ENCODE results near the gene PMVK.
A peak's percentile ranks its signal among the peaks of the same experiment; 100 is the strongest.

PMVK gene

GRCh38 chr1:154931940-154932487 is 4.5 kb downstream of the PMVK start:
- Histone ChIP-seq H3K9me3 (ENCODE audit: control extremely low read depth in 1 of 5, control insufficient read depth in 4 of 5, insufficient read depth in 2 of 5, low read depth in 1 of 5, low read length in 4 of 5) (no peaks in the 10 kb centered on the region), H3K27me3 (replicated peaks in 2 of 5; ENCODE audit: control insufficient read depth in 4 of 5, insufficient read depth in 5 of 5, low read length in 4 of 5) (no peaks in the 10 kb centered on the region), H3K27ac (ENCODE audit: insufficient read depth in 1 of 2, low read depth in 1 of 2, low read length in 2 of 2, poor library complexity in 1 of 2, severe bottlenecking in 2 of 2) (no peak overlapping the region), H3K36me3 (ENCODE audit: control insufficient read depth in 4 of 4, insufficient read depth in 4 of 4, low read length in 3 of 4) (peaks cover 4 to 28% (median 17%) of the 10 kb centered on the region in 4 experiments), H3K4me3 (ENCODE audit: control insufficient read depth in 1 of 7, extremely low read depth in 1 of 7, insufficient read depth in 4 of 7, low read depth in 2 of 7, low read length in 6 of 7) (no peak overlapping the region), H3K4me1 (ENCODE audit: control extremely low read depth in 1 of 4, control insufficient read depth in 4 of 4, insufficient read depth in 4 of 4, low read length in 3 of 4) (peaks cover 2 to 30% (median 18%) of the 10 kb centered on the region in 4 experiments)
- CTCF ChIA-PET: interaction anchor here (1.0 to 1.4 kb wide), 2 partner anchors 11 to 12 kb away, joined by 3 to 4 read pairs; no protein-coding TSS in a partner anchor
- WGBS (ENCODE audit: insufficient coverage): 93% methylated on average over 4 of the region's 11 CpGs
- DNase-seq: no peak
- POLR2A ChIA-PET: no interaction called here

GRCh38 chr1:154926201-154926600 is 10.3 kb downstream of the PMVK start:
- ChIA-PET POLR2A (interaction anchor here (1.4 kb wide), 1 partner anchor 11 kb away, joined by 5 read pairs; the partner anchor contains the start of gene PMVK), CTCF (interaction anchor here (0.9 to 1.9 kb wide), 4 partner anchors 10 to 153 kb away, joined by 3 to 9 read pairs (median 3); partner anchors contain the start of gene PMVK)
- Histone ChIP-seq H3K4me3 (ENCODE audit: control insufficient read depth in 1 of 7, extremely low read depth in 1 of 7, insufficient read depth in 4 of 7, low read depth in 2 of 7, low read length in 6 of 7) (peak overlapping the region in 3 of 7 experiments; percentile 16 to 32 (median 20)), H3K9me3 (ENCODE audit: control extremely low read depth in 1 of 5, control insufficient read depth in 4 of 5, insufficient read depth in 2 of 5, low read depth in 1 of 5, low read length in 4 of 5) (no peaks in the 10 kb centered on the region), H3K27me3 (replicated peaks in 2 of 5; ENCODE audit: control insufficient read depth in 4 of 5, insufficient read depth in 5 of 5, low read length in 4 of 5) (no peaks in the 10 kb centered on the region), H3K4me1 (ENCODE audit: control extremely low read depth in 1 of 4, control insufficient read depth in 4 of 4, insufficient read depth in 4 of 4, low read length in 3 of 4) (peaks cover 6 to 38% (median 32%) of the 10 kb centered on the region in 4 experiments), H3K27ac (ENCODE audit: insufficient read depth in 1 of 2, low read depth in 1 of 2, low read length in 2 of 2, poor library complexity in 1 of 2, severe bottlenecking in 2 of 2) (peak overlapping the region; percentile 31 to 65), H3K36me3 (ENCODE audit: control insufficient read depth in 4 of 4, insufficient read depth in 4 of 4, low read length in 3 of 4) (peaks cover 10 to 58% (median 28%) of the 10 kb centered on the region in 4 experiments)
- DNase-seq: no peak
- WGBS (ENCODE audit: insufficient coverage): 54% methylated on average over 12 of the region's 13 CpGs

DNA sequence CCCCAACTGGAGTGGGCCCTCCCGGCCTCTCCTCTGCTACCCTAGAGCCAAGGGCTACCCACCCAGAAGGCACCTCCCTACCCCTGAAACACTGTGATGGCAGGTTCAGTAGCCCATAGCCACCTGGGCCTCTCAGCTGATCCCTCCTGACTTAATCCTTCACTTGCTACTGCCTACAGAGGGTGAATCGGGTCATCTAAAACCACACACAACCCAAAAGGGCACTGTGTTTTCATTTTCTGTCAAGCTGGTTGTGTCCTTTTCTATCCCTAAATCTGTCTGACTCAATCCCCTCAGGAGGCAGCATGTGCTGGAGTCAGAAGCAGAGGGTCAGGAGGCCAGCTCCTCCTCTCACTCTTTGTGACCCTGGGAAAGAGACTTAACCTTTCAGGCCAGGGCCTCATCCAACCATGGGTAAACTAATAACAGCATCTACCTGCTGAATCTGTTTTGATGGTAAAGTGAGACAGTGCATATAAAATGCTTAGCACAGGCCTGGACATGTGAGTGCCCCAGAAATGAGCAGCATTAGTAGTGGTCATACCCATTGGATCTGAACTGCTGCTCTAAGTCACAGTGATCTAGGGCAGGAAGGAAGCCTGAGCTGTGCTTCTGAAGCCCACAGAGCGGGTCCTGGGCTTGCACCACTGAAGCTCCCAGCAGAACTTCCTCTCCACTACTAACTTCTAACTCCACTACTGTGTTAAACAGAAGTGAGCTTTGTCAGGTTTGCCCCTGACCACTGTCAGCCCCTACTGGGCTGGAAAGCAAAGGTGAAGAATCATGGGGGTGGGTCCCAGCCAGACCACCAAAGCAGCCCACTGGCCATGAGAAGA is 11.0 kb downstream of the PMVK start:
- CTCF ChIA-PET: interaction anchor here (0.9 to 1.6 kb wide), 6 partner anchors 9 to 152 kb away, joined by 3 to 5 read pairs (median 3); no protein-coding TSS in a partner anchor
- no peaks in the 10 kb centered on the region for H3K9me3 ChIP-seq (ENCODE audit: control extremely low read depth in 1 of 5, control insufficient read depth in 4 of 5, insufficient read depth in 2 of 5, low read depth in 1 of 5, low read length in 4 of 5)
- peak overlapping the region; percentile 31 to 65 for H3K27ac ChIP-seq (ENCODE audit: insufficient read depth in 1 of 2, low read depth in 1 of 2, low read length in 2 of 2, poor library complexity in 1 of 2, severe bottlenecking in 2 of 2)
- no peaks in the 10 kb centered on the region for H3K27me3 ChIP-seq (replicated peaks in 2 of 5; ENCODE audit: control insufficient read depth in 4 of 5, insufficient read depth in 5 of 5, low read length in 4 of 5)
- H3K4me1 ChIP-seq (ENCODE audit: control extremely low read depth in 1 of 4, control insufficient read depth in 4 of 4, insufficient read depth in 4 of 4, low read length in 3 of 4): peaks cover 6 to 36% (median 32%) of the 10 kb centered on the region in 4 experiments
- peaks cover 8 to 55% (median 27%) of the 10 kb centered on the region in 4 experiments for H3K36me3 ChIP-seq (ENCODE audit: control insufficient read depth in 4 of 4, insufficient read depth in 4 of 4, low read length in 3 of 4)
- 100% methylated on average over 2 of the region's 3 CpGs for WGBS (ENCODE audit: insufficient coverage)
- POLR2A ChIA-PET: interaction anchor here (1.4 kb wide), 1 partner anchor 11 kb away, joined by 5 read pairs; the partner anchor contains the start of gene PMVK
- H3K4me3 ChIP-seq (ENCODE audit: control insufficient read depth in 1 of 7, extremely low read depth in 1 of 7, insufficient read depth in 4 of 7, low read depth in 2 of 7, low read length in 6 of 7): peak overlapping the region in 2 of 7 experiments; percentile 20 to 32
- peak in 2 of 3 donors; percentile 71 to 75 for DNase-seq

GRCh38 chr1:154923695-154924094 is 12.8 kb downstream of the PMVK start:
- CTCF ChIA-PET: interaction anchor here (0.7 to 0.9 kb wide), 2 partner anchors 11 to 21 kb away, joined by 3 read pairs; no protein-coding TSS in a partner anchor
- H3K36me3 ChIP-seq (ENCODE audit: control insufficient read depth in 4 of 4, insufficient read depth in 4 of 4, low read length in 3 of 4): peaks cover 7 to 43% (median 21%) of the 10 kb centered on the region in 4 experiments

GRCh38 chr1:154913273-154913672 is 23.2 kb downstream of the PMVK start:
- H3K4me1 ChIP-seq (ENCODE audit: control extremely low read depth in 1 of 4, control insufficient read depth in 4 of 4, insufficient read depth in 4 of 4, low read length in 3 of 4): no peaks in the 10 kb centered on the region
- ChIA-PET POLR2A (no interaction called here), CTCF (interaction anchor here (1.3 to 1.4 kb wide), 2 partner anchors 11 to 103 kb away, joined by 3 read pairs; no protein-coding TSS in a partner anchor)
- H3K4me3 ChIP-seq (ENCODE audit: control insufficient read depth in 1 of 7, extremely low read depth in 1 of 7, insufficient read depth in 4 of 7, low read depth in 2 of 7, low read length in 6 of 7): no peak overlapping the region
- H3K27ac ChIP-seq (ENCODE audit: insufficient read depth in 1 of 2, low read depth in 1 of 2, low read length in 2 of 2, poor library complexity in 1 of 2, severe bottlenecking in 2 of 2): no peak overlapping the region
- no peak for DNase-seq
- H3K36me3 ChIP-seq (ENCODE audit: control insufficient read depth in 4 of 4, insufficient read depth in 4 of 4, low read length in 3 of 4): no peaks in the 10 kb centered on the region
- no CpG with 5 or more reads among the region's 3 CpGs for WGBS (ENCODE audit: insufficient coverage)
- no peaks in the 10 kb centered on the region for H3K27me3 ChIP-seq (replicated peaks in 2 of 5; ENCODE audit: control insufficient read depth in 4 of 5, insufficient read depth in 5 of 5, low read length in 4 of 5)
- H3K9me3 ChIP-seq (ENCODE audit: control extremely low read depth in 1 of 5, control insufficient read depth in 4 of 5, insufficient read depth in 2 of 5, low read depth in 1 of 5, low read length in 4 of 5): peaks cover 0 to 10% (median 2%) of the 10 kb centered on the region in 5 experiments

More at GRCh38 chr1:154923695-154924094, 12.8 kb downstream of the PMVK start:
- POLR2A ChIA-PET: no interaction called here
- no peak overlapping the region for H3K4me3 ChIP-seq (ENCODE audit: control insufficient read depth in 1 of 7, extremely low read depth in 1 of 7, insufficient read depth in 4 of 7, low read depth in 2 of 7, low read length in 6 of 7)
- no peak overlapping the region for H3K27ac ChIP-seq (ENCODE audit: insufficient read depth in 1 of 2, low read depth in 1 of 2, low read length in 2 of 2, poor library complexity in 1 of 2, severe bottlenecking in 2 of 2)
- H3K4me1 ChIP-seq (ENCODE audit: control extremely low read depth in 1 of 4, control insufficient read depth in 4 of 4, insufficient read depth in 4 of 4, low read length in 3 of 4): peaks cover 6 to 36% (median 32%) of the 10 kb centered on the region in 4 experiments
- no peak for DNase-seq
- 94% methylated on average over 3 of the region's 3 CpGs for WGBS (ENCODE audit: insufficient coverage)
- no peaks in the 10 kb centered on the region for H3K9me3 ChIP-seq (ENCODE audit: control extremely low read depth in 1 of 5, control insufficient read depth in 4 of 5, insufficient read depth in 2 of 5, low read depth in 1 of 5, low read length in 4 of 5)
- H3K27me3 ChIP-seq (replicated peaks in 2 of 5; ENCODE audit: control insufficient read depth in 4 of 5, insufficient read depth in 5 of 5, low read length in 4 of 5): no peaks in the 10 kb centered on the region

- no peak overlapping the region for H3K4me3 ChIP-seq (ENCODE audit: control insufficient read depth in 1 of 7, extremely low read depth in 1 of 7, insufficient read depth in 4 of 7, low read depth in 2 of 7, low read length in 6 of 7)
- no peaks in the 10 kb centered on the region for H3K4me1 ChIP-seq (ENCODE audit: control extremely low read depth in 1 of 4, control insufficient read depth in 4 of 4, insufficient read depth in 4 of 4, low read length in 3 of 4)
- DNase-seq: no peak
- WGBS (ENCODE audit: insufficient coverage): 83% methylated on average over 1 of the region's 2 CpGs
- H3K27ac ChIP-seq (ENCODE audit: insufficient read depth in 1 of 2, low read depth in 1 of 2, low read length in 2 of 2, poor library complexity in 1 of 2, severe bottlenecking in 2 of 2): no peak overlapping the region
- ChIA-PET POLR2A (no interaction called here), CTCF (interaction anchor here (0.8 to 1.4 kb wide), 4 partner anchors 11 to 148 kb away, joined by 3 read pairs; no protein-coding TSS in a partner anchor)
- H3K36me3 ChIP-seq (ENCODE audit: control insufficient read depth in 4 of 4, insufficient read depth in 4 of 4, low read length in 3 of 4): no peaks in the 10 kb centered on the region
- H3K27me3 ChIP-seq (replicated peaks in 2 of 5; ENCODE audit: control insufficient read depth in 4 of 5, insufficient read depth in 5 of 5, low read length in 4 of 5): no peaks in the 10 kb centered on the region
- H3K9me3 ChIP-seq (ENCODE audit: control extremely low read depth in 1 of 5, control insufficient read depth in 4 of 5, insufficient read depth in 2 of 5, low read depth in 1 of 5, low read length in 4 of 5): peaks cover 0 to 13% (median 2%) of the 10 kb centered on the region in 5 experiments
Observed at GRCh38 chr1:154912755-154913154, 23.8 kb downstream of the PMVK start.

All from common myeloid progenitor, CD34-positive (primary cell).